Fibroblast of pulmonary artery (primary cell): ENCODE measurements around the gene HEATR9.
A peak's percentile ranks its signal among the peaks of the same experiment; 100 is the strongest.

ENCODE experiments used
- DNase-seq: peaks from one replicate; pipeline ENCODE4 v3.0.0-alpha.2; 2010; ENCODE audit warnings: low read depth
- H3K4me3 ChIP-seq: replicated peaks from 2 replicates; pipeline ENCODE4 v1.5.1; 2011; ENCODE audit warnings: low read depth, mild to moderate bottlenecking, control low read depth, low read length, moderate library complexity
- CTCF ChIP-seq: IDR thresholded peaks from 2 replicates; pipeline ENCODE4 v1.5.1; 2011; ENCODE audit warnings: mild to moderate bottlenecking, control low read depth, low read length, inconsistent platforms; ENCODE audit errors: missing control alignments

HEATR9 gene

GRCh38 chr17:35889241-35889640 is 20.6 kb upstream of the HEATR9 start:
- no peak for TF ChIP-seq CTCF
- no peak overlapping the region for H3K4me3 ChIP-seq
- no peak for DNase-seq

GRCh38 chr17:35879773-35880654 is 11.3 kb upstream of the HEATR9 start, which contains the start of gene CCL5:
Gene CCL5, minus strand, starts transcription at chr17:35880360.
- no peak for TF ChIP-seq CTCF
- no peak within 1 kb of the TSS for H3K4me3 ChIP-seq
- DNase-seq = peak; percentile 59

- H3K4me3 ChIP-seq = no peak overlapping the region
- no peak for TF ChIP-seq CTCF
- DNase-seq = no peak
Observed at GRCh38 chr17:35878361-35878760, 9.7 kb upstream of the HEATR9 start.

DNA sequence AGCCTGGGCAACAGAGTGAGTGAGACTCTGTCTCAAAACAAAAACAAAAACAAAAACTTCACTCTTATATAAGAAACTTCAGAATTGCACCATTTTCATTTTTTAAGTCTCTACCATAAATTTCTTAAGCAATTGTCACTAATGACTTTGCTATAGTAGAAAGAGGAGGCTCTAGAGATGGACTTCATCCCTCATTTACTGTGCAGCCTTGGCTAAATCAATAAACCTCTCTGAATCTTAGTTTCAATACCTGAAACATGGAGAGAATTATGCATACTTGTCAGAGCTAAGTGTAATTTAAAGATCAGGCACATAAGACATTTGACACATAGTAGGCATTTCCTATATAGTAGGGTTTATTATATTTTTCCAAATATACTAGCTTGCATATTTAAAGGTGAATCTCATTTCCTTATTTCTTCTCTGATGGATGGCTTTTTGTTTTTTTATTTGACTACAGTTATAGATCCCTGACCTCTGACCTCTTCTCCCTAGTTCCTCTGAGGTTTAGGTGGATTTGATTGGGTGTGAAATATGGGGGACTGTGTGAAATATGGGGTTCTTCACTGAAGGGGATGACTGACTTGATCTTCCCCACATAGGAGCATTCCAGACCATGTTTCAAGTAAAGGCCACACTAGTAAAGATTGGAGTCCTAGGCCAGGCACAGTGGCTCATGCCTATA is 8.8 kb upstream of the HEATR9 start:
- TF ChIP-seq CTCF = no peak
- H3K4me3 ChIP-seq = no peak overlapping the region
- no peak for DNase-seq

DNA sequence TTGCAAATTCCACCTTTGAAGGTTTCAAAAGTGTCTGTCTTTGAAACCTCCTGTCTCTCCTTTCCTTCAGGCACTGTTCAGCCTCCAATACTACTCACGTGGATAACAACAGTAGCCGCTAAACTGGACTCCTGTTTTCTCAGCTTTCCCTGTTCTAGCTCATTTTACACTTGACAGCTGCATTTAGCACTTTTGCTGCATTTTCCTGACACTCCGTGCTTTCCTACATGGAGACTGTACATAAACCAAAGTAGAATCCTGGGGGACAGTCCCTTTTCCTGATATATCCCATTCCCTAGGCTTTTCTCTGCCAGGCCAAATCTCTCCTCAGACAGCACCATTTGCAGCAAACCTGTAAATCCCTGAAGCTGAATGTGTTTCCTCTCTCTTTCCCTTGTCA is 7.8 kb upstream of the HEATR9 start:
- no peak for TF ChIP-seq CTCF
- DNase-seq = no peak
- H3K4me3 ChIP-seq = no peak overlapping the region

DNA sequence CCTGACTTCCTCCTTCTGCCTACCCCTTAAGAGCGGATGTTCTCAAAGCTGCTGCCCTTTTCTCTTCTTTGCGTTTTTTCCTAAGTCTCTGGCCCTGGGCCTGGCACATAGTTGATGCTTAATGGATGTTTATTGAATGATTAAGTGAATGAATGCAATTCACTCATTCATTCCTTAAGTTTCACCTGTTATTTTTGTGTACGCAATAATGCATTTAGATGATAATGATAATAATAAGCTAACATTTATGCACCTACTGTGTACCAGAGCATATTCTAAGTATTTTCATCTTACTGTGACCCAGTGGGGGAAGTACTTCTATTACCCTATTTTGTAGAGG is 7.1 kb upstream of the HEATR9 start:
- no peak overlapping the region for H3K4me3 ChIP-seq

More for the DNA sequence above, 7.1 kb upstream of the HEATR9 start:
- DNase-seq = no peak
- no peak for TF ChIP-seq CTCF
